Erythroblast (primary cell): ENCODE data around the gene FMN1.

ENCODE experiments used
- GATA1 ChIP-seq: IDR thresholded peaks from 2 replicates; pipeline ENCODE4 v1.6.1; 2011; ENCODE audit warnings: low read depth, mild to moderate bottlenecking, control low read depth, low read length, moderate library complexity
- POLR2A ChIP-seq: IDR thresholded peaks from 2 replicates; pipeline ENCODE4 v1.6.1; 2011; ENCODE audit warnings: mild to moderate bottlenecking, low read length

DNA sequence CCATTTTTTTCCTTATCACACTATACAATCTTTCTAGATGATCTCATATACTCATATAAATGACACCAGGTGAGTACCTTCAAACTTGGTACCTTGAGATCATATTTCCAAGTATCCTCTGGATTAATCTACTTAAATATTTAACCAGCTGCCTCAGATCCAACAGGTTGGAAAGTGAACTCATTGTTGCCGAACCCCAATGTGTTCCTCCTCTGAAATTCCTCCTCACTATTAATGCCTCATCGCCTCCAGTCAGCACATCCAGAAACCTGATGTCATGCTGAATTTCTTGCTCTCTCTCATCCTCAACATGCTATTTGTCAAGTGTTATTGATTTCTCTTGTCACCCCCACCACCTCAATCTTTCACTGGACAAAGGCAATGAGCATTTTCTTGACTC is 221.8 kb downstream of the FMN1 start:
- TF ChIP-seq POLR2A (no peak), GATA1 (no peak)
